Hematopoietic multipotent progenitor cell treated with erythropoietin and hydrocortisone succinate and interleukin-3 and kit ligand, for 6 days (in vitro differentiated cells): ENCODE results near the gene SMAD9.

Experiments used
- DNase-seq: peaks from one replicate; pipeline ENCODE4 v3.0.0-alpha.2; 2015

The SMAD9 gene

DNA sequence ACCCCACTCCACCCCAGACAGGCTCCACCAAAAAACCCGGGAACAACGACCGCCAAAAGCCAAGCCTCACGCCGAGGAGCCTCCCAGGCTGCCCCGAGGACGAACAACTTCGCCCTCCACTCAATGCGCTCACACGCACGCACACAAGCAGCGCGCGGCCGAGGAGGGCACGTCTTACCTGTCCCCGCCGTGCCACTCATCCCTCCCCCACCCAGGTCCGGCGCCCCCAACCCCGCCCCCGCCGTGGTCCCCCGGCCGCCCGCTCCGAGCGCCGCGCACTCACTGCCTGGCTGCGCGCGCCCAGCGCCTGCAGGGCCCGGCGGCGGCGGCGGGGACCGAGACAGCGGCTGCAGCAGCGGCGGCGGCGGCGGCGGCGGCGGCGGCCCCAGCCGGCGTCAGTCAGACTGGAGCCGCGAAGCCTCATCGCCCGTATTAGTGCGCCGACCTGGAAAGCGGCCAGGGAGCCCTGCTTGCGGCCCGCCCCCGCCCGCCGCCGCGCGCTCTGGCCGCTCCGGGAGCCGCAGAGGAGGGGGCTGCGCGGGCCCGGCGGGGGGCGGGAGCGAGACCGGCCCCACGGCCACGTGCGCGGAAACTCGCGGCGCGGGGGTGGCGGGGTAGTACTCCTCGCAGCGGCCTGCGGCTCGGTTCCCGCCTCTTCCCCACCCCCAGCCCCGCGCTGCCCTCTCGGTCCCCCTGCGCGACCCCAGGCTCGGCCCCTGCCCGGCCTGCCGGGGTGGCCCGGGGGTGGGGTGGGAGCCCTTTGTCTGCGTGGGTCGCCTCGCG is at the start of gene SMAD9:
TSS of gene SMAD9 (minus strand) at position 406 of the 783 bp plus-strand sequence. CDS start 40,549 bp downstream, outside the sequence.
- DNase-seq, result peak; percentile 82

DNA sequence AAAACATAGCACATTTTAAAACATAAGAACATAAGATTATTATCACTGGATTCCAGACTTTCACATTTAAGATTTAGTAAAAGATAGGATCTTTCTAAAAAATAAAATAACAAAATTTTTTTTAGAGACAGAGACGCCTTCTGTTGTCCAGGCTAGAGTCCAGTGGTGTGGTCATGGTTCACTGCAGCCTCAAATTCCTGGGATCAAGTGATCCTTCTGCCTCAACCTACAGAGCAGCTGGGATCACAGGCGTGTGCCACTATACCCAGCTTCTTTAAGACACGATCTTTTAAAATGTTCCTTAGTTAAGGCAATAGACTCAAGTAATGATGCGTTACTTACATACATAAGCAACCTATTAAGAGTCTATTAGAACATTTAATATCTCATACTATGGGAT is 46.4 kb upstream of the SMAD9 start:
- no peak for DNase-seq

DNA sequence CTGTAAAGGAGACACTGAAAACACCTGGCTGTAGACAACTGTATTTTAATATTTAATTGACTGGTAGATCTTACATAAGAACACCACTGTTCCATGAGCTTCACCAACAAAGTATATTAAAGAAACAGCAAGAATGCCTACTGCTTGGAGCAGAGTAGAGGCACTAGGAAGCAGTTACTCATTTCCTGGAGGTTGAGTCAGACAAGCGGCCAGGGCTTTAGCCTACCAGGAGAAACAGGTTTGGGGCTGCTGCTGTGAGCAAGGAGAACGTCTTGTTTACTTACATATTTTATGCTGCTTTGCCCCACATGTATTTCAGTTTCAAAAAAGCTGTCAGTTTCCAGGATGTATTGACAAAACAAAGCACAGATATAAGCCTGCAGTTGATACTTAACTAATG is 45.7 kb upstream of the SMAD9 start:
- DNase-seq, result no peak

DNA sequence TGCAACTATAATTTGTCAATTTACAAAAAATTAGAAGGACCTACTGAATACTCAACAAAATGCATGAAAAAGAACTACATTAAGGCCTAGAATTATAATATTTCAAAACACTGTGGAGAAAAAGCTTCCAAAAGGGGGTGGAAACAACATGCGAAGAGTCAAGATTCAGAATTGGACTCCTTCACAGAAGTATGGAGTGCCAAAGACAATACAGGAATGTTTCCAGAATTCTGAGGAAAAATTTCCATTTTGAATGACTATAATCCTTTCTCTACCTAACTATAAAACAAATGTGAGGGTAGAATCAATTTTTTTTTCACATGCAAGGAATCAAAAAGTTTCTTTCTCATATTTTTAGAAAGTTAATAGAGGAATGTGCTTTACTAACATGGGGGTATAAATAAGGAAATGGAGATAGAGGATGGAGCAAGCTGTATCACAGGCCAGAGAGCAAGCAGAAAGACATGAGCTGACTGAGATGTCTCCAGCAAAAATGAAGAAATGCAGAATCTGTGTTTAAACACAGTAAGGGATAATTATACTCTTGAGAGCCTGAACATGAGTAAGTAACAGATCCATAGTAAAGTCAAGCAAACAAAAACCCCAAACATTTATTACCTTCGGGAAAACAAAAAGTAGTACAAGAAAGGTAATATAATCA is 39.5 kb upstream of the SMAD9 start:
- no peak for DNase-seq

DNA sequence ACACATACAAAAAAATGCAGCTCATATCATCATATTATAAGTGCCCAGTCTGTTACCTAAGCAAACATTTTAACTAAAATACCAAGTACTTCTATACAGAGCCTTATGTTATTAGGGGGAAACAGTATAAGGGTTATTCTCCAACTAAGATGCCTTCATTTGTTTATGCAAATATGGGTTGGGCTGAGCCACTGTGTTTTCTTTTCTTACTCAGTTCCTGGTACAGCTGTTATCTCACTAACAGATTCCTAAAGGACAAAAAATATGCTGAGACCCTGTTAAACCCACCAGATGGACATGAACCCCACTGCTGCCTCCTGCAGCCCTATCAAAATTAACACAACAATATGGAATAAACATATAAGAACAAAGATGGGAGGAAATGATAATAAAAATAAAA is 34.5 kb upstream of the SMAD9 start:
- DNase-seq, result no peak

DNA sequence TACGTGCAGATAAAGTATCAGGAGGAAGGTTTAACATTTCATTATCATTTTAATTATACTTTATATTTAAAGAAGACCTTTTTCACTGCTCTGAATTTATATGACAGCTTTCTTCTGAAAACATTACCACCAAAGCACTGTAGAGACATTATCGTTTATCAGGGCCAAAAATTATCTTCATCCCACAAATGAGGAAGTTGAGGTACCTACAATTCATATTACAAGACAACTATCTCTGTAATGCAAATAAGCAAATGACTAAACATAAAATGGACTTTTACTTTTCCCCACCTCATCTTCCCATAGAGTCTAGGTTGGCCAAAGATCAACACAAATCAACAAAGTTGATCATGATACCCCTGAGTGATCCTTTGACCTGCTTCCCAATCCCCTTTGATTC is 30.9 kb upstream of the SMAD9 start:
- DNase-seq, result peak; percentile 28

DNA sequence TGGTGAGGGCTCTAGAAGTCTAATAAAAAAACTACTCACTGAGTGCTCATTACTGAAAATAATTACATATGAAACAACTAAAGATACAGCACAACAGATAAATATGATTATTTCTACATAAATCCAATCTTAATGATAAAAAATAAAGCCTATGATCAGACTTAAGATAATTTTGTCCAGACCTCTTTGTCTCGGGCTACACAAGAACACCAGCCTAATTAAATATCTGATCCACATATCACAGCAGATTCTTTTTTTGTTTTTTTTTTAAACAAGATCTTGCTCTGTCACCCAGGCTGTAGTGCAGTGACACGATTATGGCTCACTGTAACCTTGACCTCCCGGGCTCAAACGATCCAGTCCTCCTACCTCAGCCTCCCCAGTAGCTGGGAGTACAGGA is 30.3 kb upstream of the SMAD9 start:
- no peak for DNase-seq

DNA sequence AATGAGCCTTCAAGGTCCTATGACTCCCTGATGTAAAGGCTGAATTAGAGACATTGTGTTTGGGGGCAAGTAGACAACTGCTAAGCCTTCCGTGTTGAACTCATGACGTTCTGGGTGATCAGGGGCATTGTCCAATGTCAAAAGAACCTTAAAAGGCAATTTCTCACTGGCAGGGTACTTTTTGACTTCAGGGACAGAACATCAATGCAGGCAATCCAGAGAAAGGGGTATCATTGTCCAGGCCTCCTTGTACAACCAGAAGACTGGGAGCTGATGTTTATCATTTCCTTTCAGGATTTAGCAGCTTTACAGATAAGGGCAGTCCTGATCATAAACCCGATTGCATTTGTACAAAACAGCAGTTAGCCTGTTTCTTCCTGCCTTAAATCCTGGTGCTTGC is 25.0 kb upstream of the SMAD9 start:
- DNase-seq, result no peak

DNA sequence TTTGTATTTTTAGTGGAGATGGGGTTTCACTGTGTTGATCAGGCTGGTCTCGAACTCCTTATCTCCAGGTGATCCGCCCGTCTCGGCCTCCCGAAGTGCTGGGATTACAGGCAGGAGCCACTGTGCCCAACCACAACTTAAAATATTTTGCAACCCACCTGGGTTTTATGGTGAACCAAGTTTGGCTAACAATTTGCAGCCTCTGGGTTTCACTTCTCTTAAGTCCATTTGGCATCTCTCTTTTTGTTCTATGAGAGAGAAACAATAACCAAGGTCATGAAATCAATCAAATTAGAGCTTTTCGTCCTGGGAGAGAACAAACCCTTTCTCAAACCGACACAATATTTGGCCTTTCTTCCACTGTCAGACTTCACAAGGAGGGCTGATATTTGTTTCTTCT is 5.6 kb upstream of the SMAD9 start:
- DNase-seq, result no peak

DNA sequence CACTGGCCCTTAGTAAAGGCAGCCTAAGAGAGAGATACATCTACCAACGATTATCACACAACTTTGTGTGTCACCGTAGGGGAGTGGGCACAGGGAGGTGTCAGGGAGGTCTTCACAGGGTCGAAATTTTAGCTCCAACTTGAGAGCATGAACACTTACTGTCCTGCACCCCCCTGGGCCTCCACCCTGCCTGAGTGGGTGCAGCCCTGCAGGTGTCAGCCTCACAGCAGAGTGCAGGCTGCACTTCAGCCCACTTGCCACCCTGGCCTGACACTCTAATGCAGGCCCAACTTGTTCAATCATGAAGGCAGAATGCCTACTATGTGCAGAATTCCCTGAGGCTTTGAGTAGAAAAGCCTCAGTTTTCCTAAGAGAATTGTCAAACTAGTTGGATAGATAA is 4.0 kb upstream of the SMAD9 start:
- DNase-seq, result no peak

DNA sequence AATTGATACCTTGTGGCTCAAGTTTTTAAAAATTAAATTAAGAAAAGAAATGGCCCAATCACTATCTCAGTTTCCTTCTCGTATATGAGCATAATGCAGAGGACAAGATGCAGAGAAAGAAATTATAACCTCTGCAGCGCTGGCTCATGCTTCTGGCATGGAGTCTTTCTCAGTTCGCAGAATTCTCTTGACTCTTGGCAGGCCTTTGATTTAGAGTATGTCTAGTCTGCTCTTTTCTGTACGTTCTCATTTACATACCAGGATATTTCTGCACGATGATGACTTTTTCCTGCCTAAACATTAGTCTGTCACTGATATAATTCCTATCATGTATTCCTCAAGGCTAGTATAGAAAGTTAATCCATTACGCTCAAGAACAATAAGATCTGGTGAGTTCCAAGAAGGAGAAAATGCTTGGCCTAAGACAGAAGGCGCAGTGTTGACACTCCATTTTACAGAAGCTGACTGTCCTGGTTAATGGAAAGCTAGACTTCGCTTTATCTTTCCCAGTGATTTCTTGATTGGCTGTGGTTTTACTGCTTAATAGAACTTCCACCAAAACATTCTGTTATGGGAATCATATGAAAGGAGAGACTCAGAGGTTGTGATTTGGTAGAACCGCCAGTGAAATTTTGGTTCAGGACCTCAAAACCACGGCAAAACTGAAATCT is 1.7 kb upstream of the SMAD9 start:
- DNase-seq, result no peak

DNA sequence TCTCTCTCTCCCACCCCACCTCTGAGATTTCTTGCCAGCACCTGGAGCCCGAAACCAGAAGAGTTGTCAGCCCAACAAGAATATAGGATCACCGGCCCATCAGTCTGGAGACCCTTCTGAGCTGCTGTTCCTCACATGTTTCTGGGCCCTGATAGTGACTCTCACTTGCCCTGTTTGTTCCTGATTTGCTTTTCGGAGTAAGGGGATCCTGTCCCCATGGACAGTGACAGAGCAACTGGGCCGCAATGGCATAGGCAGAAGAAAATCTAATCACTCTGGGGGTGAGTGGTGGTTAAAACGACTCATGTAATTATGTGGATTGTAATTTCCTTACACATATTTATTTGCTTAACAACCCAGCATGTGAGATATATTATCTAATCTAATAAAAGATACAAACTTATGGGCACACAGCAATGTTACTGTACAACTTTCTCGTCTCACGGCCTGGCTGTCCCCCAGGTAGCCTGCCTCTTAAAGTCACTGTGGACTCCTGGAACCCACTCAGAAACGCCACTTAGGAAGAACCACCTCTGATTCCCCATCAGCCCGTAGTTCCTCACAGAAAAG is 663 bp upstream of the SMAD9 start:
- no peak for DNase-seq

DNA sequence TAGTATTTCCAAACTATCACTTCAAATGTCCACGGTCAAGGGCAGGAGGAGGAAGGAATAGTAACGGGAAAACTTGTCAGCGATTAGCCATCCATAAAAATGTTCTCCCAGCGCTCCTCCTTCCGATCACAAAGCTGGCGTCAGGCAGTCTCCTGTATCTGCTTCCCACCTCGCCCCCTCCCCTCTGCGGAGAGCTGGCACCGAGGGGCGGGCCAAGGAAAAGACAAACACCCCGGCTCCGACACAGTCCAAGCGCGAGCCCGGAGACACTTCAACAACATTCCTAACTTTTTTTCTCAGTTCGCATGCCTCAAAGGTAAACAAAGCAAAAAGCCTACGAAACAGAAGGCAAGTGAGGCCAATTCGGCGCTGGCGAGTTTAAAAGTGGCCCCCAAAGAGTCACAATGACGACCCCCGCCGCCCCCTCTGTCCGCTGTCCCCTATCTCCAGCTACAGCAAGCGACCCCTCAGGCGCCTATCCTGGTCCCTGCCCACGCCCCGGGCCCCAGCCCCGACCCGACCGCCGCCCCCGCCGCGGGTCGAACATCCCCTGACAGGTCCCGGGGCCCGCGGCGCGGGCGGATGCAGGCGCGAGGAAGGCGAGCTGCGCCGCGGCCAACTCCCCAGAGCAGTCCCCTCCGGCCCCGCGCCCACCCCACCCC is 736 bp downstream of the SMAD9 start:
- DNase-seq, result no peak

DNA sequence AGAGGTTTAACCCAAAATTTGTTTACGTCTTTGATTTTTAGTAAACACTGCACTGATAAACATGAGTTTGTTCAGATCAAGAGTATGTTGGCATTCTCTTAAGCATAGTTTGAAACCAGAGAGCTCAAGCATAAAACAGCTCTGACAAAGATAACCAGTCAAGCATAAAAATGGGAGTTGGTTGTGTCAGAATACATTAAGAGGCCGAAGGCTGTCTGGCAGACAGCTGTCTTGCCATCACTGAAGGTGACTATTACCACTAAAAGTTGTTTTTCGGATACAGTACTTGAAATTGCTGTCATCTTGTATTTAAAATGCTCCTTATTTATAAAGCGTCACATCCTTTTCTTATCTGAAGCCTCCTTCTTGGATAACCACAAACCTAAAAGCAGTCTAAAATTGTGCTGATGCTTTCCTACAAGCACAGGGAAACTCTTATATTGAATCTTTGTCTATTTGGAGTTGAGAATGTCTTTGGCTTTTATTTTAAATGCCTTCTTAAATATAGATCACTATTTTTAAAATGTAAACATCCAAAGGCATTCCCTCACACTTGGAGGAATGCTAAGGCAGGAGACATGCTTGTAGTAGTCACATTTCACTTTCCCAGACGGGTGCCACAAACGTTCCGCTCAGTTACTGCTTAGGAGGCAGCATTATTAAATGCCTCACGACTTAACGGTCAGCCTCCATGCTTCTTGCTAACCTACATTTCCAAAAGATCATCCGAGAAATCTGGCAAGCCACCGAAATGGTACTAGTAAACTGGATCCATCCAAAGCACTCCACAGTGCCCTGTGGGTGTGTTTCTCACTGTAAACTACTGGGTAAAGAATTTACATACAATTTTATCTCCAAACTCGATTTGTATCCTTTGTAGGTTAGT is 1.5 kb downstream of the SMAD9 start:
- DNase-seq, result peak; percentile 16

DNA sequence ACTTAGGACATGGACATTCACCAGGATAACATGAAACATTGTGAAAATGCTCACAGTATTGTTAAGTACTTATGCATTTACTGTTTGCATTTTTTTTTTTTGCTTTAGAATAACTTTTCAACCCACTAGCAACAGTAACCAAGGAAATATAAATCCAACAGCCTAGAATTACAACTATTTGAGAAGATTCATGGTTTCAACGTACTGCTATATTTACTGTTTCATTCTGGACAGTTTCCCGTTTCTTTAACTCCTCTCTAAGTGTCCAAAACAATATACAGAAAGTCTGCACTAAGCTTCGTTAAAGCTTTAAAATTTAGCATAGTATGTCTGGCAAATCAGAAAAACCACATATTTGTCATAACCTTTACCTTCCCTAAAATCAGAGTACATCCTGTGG is 2.7 kb downstream of the SMAD9 start:
- DNase-seq, result no peak

DNA sequence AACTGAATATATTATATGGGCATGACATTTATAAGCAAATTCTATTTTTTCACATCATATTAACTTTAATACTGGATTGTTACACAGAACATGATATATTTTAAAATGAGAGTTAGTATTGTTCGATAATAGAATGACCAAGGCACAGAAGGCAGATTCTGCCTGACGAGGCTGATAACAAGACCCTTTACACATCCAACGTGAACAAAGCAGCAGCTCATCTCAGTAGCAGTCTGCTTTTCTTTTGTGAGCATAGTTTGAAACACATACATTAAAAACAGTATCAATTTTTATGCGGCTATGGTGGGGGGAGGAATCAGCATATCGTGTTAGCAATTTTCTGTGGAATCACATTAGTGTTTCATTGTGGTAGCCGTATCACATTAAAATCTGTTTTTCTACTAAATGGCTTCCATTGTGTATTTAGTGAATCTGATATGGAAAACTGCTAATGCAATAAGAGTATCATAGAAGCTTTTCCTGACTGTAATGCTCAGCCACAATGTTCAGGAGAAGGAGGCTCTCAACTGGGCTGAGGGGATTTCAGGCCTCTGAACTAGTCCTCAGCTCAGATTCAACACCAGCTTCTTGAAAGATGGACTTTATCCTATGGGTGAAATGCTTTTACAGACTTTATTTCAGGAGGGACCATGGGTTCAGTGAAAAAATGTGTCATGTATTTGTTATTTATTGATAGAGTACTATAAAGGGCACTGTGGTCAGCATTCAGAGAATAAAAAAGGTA is 4.0 kb downstream of the SMAD9 start:
- no peak for DNase-seq

DNA sequence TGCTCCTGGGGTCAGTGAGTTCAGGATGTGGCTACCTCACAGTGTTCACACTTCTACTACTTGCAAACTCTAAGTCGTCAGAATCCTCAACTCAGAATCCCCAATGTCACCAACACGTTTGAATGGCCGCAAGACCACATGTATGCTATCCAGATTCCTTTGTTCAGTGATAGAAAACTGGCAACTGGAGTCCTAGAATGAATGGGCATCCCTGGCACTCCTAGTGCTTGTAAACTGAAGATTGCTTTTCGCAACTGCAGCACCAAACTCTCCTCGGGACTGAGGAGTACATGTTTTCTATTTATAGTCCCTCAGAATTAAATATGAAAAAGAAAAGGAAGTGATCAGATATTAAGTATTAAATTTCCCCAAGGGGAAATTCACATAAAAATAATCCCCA is 4.9 kb downstream of the SMAD9 start:
- no peak for DNase-seq

DNA sequence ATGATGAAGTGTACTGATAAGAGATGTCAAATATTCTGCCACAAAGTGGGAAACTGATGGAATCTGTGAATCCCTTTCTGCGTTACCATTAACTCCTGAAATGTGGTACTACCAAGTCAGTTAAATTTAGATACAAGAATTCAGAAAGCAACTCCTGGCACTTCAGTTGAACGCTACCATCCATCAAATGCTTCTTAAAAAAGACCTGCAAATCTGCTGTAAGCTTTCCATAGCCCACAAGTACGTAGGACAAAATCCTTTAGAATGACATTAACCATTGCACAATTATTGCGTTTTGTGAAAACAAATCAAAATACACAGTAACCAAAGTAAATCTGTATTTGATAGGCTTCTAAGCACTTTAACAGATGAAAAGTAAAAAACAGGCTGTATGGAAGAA is 5.4 kb downstream of the SMAD9 start:
- no peak for DNase-seq

DNA sequence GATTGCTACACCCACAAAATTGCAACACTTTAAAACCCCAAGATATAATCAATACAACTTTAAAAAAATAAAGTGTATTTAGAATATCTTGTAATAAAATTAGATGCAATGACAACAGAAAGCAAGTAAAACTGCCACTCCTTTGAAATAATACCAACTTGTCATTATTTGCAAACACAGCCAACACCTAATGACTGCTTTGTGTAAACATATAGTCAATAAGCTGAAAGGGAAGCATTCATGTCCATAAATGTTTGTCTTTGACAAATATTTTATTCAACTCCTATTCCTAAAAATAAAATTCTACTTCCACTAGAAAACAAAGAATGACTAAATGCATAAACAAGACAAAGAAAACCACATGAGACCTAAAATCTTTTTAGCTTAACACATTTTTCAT is 6.6 kb downstream of the SMAD9 start:
- DNase-seq, result no peak

DNA sequence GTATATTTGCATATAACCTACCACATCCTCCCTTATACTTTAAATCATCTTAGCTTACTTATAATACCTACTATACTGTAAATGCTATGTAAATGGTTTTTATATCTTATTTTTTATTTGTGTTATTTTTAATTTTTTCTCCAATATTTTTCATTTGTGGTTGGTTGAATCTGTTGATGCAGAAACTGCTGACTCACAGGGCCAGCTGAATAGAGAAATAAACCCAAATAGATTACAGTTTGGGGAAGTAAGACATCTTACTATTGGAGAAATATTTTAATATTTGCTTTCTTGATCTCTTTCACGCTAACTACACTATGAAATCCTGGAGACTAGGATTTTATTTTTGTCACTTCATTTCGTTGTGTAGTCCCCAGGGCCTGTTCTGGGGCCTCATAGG is 7.1 kb downstream of the SMAD9 start:
- DNase-seq, result peak; percentile 23

DNA sequence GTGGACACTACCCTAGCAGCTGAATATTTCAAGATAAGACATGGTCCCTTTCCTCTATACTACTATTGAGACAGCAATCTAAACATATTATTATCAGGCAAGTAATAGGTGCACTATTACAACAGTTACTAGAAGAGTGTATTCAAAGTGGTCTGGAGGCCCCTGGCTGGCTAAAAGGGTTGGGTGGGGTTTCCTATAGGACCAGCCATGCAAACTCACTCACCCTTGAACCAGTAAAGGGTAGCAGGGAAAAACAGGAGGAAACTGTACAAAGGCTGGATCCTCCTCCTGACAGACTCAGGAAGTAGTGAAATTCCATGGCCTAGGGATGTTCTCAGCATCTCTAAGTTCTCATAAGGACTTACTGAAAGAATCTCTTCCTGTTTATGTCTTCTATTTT is 7.7 kb downstream of the SMAD9 start:
- DNase-seq, result no peak

DNA sequence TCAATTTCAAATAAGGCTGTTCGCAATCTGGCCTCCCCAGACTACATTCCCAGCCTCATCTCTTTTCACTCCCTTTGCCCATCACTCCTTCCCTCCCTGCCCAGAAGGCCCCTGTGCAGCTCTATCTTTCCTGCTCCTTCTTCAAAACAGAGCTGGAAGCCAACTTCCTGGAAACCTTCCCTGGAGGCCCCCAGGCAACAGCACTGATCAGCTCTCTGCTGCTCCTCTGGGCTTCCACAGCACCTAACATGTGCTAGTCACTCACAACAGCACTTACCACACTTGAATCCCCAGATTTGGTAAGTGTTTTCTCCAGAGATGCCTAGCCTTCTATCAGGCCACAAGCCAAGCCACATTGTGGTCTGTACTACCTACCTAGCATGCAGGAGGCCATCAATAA is 9.5 kb downstream of the SMAD9 start:
- DNase-seq, result no peak
